Measurements from ENCODE around the gene ZBTB16.

ZBTB16 gene

DNA sequence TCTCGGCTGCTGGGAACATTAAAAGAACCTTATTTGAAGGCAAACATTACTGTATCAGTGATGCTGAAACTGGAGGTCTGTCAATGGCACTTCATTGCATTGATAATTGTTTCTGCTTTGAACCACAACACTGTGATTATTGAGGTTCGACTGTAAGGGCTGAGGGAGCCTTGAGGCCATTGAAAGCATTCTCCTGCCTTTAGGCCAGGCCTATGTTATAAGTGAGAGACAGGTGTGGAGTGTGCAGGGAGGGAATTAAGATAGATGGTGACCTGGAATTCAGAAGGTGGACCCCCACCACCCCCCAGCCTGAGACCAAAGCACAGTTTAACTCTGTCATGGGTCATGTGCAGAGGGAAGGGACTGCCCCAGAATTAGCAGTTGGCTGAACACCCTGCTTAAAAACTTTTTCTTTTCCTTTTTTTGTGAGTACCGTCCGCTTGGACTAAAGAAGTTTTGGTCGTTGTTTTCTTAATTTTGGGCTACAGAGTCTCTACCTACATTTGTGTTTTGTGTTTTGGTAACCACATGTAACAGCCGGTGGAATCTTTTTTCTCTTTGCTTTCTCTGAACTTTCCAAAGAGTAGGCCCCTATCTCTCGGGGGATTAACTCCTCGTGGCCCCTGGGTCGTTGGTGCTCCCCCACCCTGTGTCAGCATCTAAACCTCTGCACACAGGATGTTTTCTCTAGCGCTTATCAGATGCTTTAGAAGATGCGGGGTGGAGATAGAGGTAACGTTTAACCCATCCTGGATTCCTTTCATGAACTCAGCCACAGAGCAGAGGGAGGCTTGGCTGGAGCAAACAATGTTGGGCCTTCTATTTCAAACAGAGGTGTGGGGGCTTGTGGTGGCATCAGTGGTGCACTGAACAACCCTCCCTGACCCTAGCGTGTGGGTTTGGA is 43.7 kb downstream of the ZBTB16 start:
- no peak overlapping the region for H3K4me3 ChIP-seq (ENCODE audit: low read length)
- H2BK5ac ChIP-seq (ENCODE audit: low read length) = no peak overlapping the region
- WGBS (ENCODE audit: extremely low coverage, insufficient coverage, low lambda C conversion rate) = no CpG with 5 or more reads among the region's 13 CpGs
- no peak overlapping the region for H3K4ac ChIP-seq (ENCODE audit: low read depth, low read length)
- H3K9ac ChIP-seq (ENCODE audit: low read length) = no peak overlapping the region
- no peaks in the 10 kb centered on the region for H3K36me3 ChIP-seq (ENCODE audit: control insufficient read depth, insufficient read depth, low read length)
- no peak overlapping the region for H2AK5ac ChIP-seq (ENCODE audit: low read length)
- no peak overlapping the region for H3K27ac ChIP-seq (ENCODE audit: low read depth, low read length)
- H3K23ac ChIP-seq (ENCODE audit: low read length) = no peak overlapping the region
- no peaks in the 10 kb centered on the region for H3K4me1 ChIP-seq (ENCODE audit: control insufficient read depth, low read depth, low read length)
- H3K56ac ChIP-seq (ENCODE audit: low read length) = no peak overlapping the region
- no peak overlapping the region for H4K8ac ChIP-seq (ENCODE audit: low read depth, low read length)
- H4K5ac ChIP-seq (ENCODE audit: low read length) = no peak overlapping the region
- H2BK15ac ChIP-seq (replicated peaks; ENCODE audit: low read depth) = no peak overlapping the region
- DNase-seq = no peak
- H3K18ac ChIP-seq (ENCODE audit: low read length) = no peak overlapping the region
- H3K27me3 ChIP-seq (ENCODE audit: insufficient read depth, low read length, poor library complexity) = no peaks in the 10 kb centered on the region
- H3K79me1 ChIP-seq (ENCODE audit: low read length) = no peaks in the 10 kb centered on the region
- no peak overlapping the region for H2BK120ac ChIP-seq (ENCODE audit: low read depth, low read length)
- H3K4me2 ChIP-seq (ENCODE audit: low read length) = no peak overlapping the region
- no peaks in the 10 kb centered on the region for H3K79me2 ChIP-seq (ENCODE audit: control insufficient read depth, insufficient read depth, low read length)

GRCh38 chr11:114105611-114106010 is 46.1 kb downstream of the ZBTB16 start:
- H4K5ac ChIP-seq (ENCODE audit: low read length) = no peak overlapping the region
- no CpG with 5 or more reads among the region's 3 CpGs for WGBS (ENCODE audit: extremely low coverage, insufficient coverage, low lambda C conversion rate)
- no peak overlapping the region for H3K56ac ChIP-seq (ENCODE audit: low read length)
- H4K8ac ChIP-seq (ENCODE audit: low read depth, low read length) = no peak overlapping the region
- DNase-seq = no peak
- no peak overlapping the region for H3K4me2 ChIP-seq (ENCODE audit: low read length)
- no peak overlapping the region for H3K18ac ChIP-seq (ENCODE audit: low read length)
- no peaks in the 10 kb centered on the region for H3K27me3 ChIP-seq (ENCODE audit: insufficient read depth, low read length, poor library complexity)
- H3K79me1 ChIP-seq (ENCODE audit: low read length) = no peaks in the 10 kb centered on the region
- no peaks in the 10 kb centered on the region for H3K79me2 ChIP-seq (ENCODE audit: control insufficient read depth, insufficient read depth, low read length)
- no peak overlapping the region for H3K4ac ChIP-seq (ENCODE audit: low read depth, low read length)
- H2BK5ac ChIP-seq (ENCODE audit: low read length) = no peak overlapping the region
- H3K23ac ChIP-seq (ENCODE audit: low read length) = no peak overlapping the region
- H3K9ac ChIP-seq (ENCODE audit: low read length) = no peak overlapping the region
- H3K27ac ChIP-seq (ENCODE audit: low read depth, low read length) = no peak overlapping the region
- no peak overlapping the region for H3K4me3 ChIP-seq (ENCODE audit: low read length)
- no peak overlapping the region for H2BK120ac ChIP-seq (ENCODE audit: low read depth, low read length)
- H3K36me3 ChIP-seq (ENCODE audit: control insufficient read depth, insufficient read depth, low read length) = no peaks in the 10 kb centered on the region
- H3K4me1 ChIP-seq (ENCODE audit: control insufficient read depth, low read depth, low read length) = no peaks in the 10 kb centered on the region
- H2AK5ac ChIP-seq (ENCODE audit: low read length) = no peak overlapping the region
- H2BK15ac ChIP-seq (replicated peaks; ENCODE audit: low read depth) = no peak overlapping the region

DNA sequence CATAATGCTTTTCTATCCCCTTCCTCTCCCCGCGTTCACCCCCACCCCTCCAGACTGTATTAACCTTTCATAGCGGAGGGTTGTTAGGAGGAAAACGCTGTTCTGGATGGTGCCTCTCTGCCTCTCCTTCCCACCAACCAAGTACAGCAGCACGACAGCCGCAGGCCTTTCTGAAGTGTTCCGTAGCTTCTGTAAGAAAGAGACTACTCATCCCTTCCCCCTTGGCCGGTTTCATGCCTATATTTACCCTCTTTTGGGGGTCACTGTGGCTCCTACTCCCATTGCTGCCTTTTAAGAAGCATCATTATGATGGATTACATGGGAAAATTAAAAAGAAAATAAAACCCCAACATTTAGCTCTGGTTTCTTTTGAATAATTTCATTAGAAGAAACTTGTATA is 46.5 kb downstream of the ZBTB16 start:
- no peak overlapping the region for H3K9ac ChIP-seq (ENCODE audit: low read length)
- no peak overlapping the region for H2BK120ac ChIP-seq (ENCODE audit: low read depth, low read length)
- no peak overlapping the region for H2BK5ac ChIP-seq (ENCODE audit: low read length)
- no peak overlapping the region for H4K8ac ChIP-seq (ENCODE audit: low read depth, low read length)
- no peaks in the 10 kb centered on the region for H3K36me3 ChIP-seq (ENCODE audit: control insufficient read depth, insufficient read depth, low read length)
- no peaks in the 10 kb centered on the region for H3K79me1 ChIP-seq (ENCODE audit: low read length)
- H3K18ac ChIP-seq (ENCODE audit: low read length) = no peak overlapping the region
- no peak overlapping the region for H3K4ac ChIP-seq (ENCODE audit: low read depth, low read length)
- no peak overlapping the region for H3K23ac ChIP-seq (ENCODE audit: low read length)
- no peak overlapping the region for H3K4me2 ChIP-seq (ENCODE audit: low read length)
- no peak overlapping the region for H3K56ac ChIP-seq (ENCODE audit: low read length)
- no peak overlapping the region for H4K5ac ChIP-seq (ENCODE audit: low read length)
- no peaks in the 10 kb centered on the region for H3K27me3 ChIP-seq (ENCODE audit: insufficient read depth, low read length, poor library complexity)
- H2AK5ac ChIP-seq (ENCODE audit: low read length) = no peak overlapping the region
- H3K4me3 ChIP-seq (ENCODE audit: low read length) = no peak overlapping the region
- H2BK15ac ChIP-seq (replicated peaks; ENCODE audit: low read depth) = no peak overlapping the region
- DNase-seq = no peak
- no peaks in the 10 kb centered on the region for H3K79me2 ChIP-seq (ENCODE audit: control insufficient read depth, insufficient read depth, low read length)
- no CpG with 5 or more reads among the region's 8 CpGs for WGBS (ENCODE audit: extremely low coverage, insufficient coverage, low lambda C conversion rate)
- H3K27ac ChIP-seq (ENCODE audit: low read depth, low read length) = no peak overlapping the region
- H3K4me1 ChIP-seq (ENCODE audit: control insufficient read depth, low read depth, low read length) = no peaks in the 10 kb centered on the region

DNA sequence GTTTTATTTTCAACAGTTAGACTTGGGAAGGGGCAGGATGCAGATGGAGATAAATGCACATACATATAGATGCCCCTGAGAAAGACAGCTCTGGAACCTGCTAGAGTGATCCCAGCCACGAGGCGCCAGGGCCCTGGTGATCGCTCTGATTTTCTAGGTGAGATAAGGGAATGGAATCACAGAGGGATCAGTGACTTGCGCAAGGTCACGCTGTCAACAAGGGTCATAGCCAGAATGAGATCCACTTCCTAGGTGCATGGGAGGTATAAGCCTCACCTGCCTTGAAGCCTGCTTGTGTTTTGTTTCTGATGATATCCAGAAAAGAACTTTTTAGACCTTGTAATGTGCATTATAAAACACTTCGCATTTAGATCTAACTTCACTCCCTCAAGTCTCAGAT is 47.5 kb downstream of the ZBTB16 start:
- no peak overlapping the region for H3K4me3 ChIP-seq (ENCODE audit: low read length)
- no peaks in the 10 kb centered on the region for H3K79me2 ChIP-seq (ENCODE audit: control insufficient read depth, insufficient read depth, low read length)
- H2BK15ac ChIP-seq (replicated peaks; ENCODE audit: low read depth) = no peak overlapping the region
- H3K27me3 ChIP-seq (ENCODE audit: insufficient read depth, low read length, poor library complexity) = no peaks in the 10 kb centered on the region
- H3K36me3 ChIP-seq (ENCODE audit: control insufficient read depth, insufficient read depth, low read length) = no peaks in the 10 kb centered on the region
- H3K23ac ChIP-seq (ENCODE audit: low read length) = no peak overlapping the region
- H3K4ac ChIP-seq (ENCODE audit: low read depth, low read length) = no peak overlapping the region
- H4K5ac ChIP-seq (ENCODE audit: low read length) = no peak overlapping the region
- H3K79me1 ChIP-seq (ENCODE audit: low read length) = no peaks in the 10 kb centered on the region
- H3K56ac ChIP-seq (ENCODE audit: low read length) = no peak overlapping the region
- no peak overlapping the region for H3K9ac ChIP-seq (ENCODE audit: low read length)
- H4K8ac ChIP-seq (ENCODE audit: low read depth, low read length) = no peak overlapping the region
- no CpG with 5 or more reads among the region's 6 CpGs for WGBS (ENCODE audit: extremely low coverage, insufficient coverage, low lambda C conversion rate)
- H2AK5ac ChIP-seq (ENCODE audit: low read length) = no peak overlapping the region
- H2BK5ac ChIP-seq (ENCODE audit: low read length) = no peak overlapping the region
- no peak for DNase-seq
- no peak overlapping the region for H3K27ac ChIP-seq (ENCODE audit: low read depth, low read length)
- H3K18ac ChIP-seq (ENCODE audit: low read length) = no peak overlapping the region
- H2BK120ac ChIP-seq (ENCODE audit: low read depth, low read length) = no peak overlapping the region
- no peak overlapping the region for H3K4me2 ChIP-seq (ENCODE audit: low read length)
- no peaks in the 10 kb centered on the region for H3K4me1 ChIP-seq (ENCODE audit: control insufficient read depth, low read depth, low read length)

GRCh38 chr11:114108501-114109205 is 49.1 kb downstream of the ZBTB16 start:
- Histone ChIP-seq H3K27me3 (ENCODE audit: insufficient read depth, low read length, poor library complexity) (no peaks in the 10 kb centered on the region), H2BK5ac (ENCODE audit: low read length) (no peak overlapping the region), H3K36me3 (ENCODE audit: control insufficient read depth, insufficient read depth, low read length) (no peaks in the 10 kb centered on the region), H2BK15ac (replicated peaks; ENCODE audit: low read depth) (no peak overlapping the region), H3K56ac (ENCODE audit: low read length) (no peak overlapping the region), H3K4me2 (ENCODE audit: low read length) (no peak overlapping the region), H2AK5ac (ENCODE audit: low read length) (no peak overlapping the region), H3K4ac (ENCODE audit: low read depth, low read length) (no peak overlapping the region), H3K27ac (ENCODE audit: low read depth, low read length) (no peak overlapping the region), H3K9ac (ENCODE audit: low read length) (no peak overlapping the region), H4K5ac (ENCODE audit: low read length) (no peak overlapping the region), H3K23ac (ENCODE audit: low read length) (no peak overlapping the region), H3K18ac (ENCODE audit: low read length) (no peak overlapping the region), H3K4me1 (ENCODE audit: control insufficient read depth, low read depth, low read length) (no peaks in the 10 kb centered on the region), H3K79me2 (ENCODE audit: control insufficient read depth, insufficient read depth, low read length) (no peaks in the 10 kb centered on the region), H3K4me3 (ENCODE audit: low read length) (no peak overlapping the region), H2BK120ac (ENCODE audit: low read depth, low read length) (no peak overlapping the region), H3K79me1 (ENCODE audit: low read length) (no peaks in the 10 kb centered on the region), H4K8ac (ENCODE audit: low read depth, low read length) (no peak overlapping the region)
- no peak for DNase-seq
- no CpG with 5 or more reads among the region's 10 CpGs for WGBS (ENCODE audit: extremely low coverage, insufficient coverage, low lambda C conversion rate)
